ENCODE data around the gene ZNF541. TPM values are rescaled to one million over a fixed set of nuclear protein-coding genes. Genes with fewer than 3 reads are reported as not detected.

ZNF541 gene, protein sequence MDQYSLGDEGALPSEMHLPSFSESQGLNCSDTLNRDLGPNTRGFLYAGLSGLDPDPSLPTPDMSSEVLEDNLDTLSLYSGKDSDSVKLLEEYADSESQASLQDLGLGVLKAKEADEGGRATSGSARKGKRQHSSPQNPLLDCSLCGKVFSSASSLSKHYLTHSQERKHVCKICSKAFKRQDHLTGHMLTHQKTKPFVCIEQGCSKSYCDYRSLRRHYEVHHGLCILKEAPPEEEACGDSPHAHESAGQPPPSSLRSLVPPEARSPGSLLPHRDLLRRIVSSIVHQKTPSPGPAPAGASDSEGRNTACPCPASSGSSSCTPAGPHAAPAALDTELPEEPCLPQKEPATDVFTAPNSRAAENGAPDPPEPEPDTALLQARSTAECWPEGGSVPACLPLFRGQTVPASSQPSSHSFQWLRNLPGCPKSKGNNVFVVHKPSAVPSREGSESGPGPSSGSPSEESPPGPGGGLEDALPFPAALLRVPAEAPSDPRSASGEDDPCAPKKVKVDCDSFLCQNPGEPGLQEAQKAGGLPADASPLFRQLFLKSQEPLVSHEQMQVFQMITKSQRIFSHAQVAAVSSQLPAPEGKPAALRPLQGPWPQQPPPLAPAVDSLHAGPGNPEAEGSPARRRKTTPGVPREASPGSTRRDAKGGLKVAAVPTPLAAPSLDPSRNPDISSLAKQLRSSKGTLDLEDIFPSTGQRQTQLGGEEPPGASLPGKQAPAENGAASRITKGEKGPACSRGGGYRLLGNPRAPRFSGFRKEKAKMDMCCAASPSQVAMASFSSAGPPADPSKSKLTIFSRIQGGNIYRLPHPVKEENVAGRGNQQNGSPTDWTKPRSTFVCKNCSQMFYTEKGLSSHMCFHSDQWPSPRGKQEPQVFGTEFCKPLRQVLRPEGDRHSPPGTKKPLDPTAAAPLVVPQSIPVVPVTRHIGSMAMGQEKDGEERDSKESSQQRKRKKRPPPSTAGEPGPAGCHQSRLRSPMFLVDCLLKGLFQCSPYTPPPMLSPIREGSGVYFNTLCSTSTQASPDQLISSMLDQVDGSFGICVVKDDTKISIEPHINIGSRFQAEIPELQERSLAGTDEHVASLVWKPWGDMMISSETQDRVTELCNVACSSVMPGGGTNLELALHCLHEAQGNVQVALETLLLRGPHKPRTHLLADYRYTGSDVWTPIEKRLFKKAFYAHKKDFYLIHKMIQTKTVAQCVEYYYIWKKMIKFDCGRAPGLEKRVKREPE (N-terminal part only)
- not detected in 2 replicates for total RNA-seq

- FAIRE-seq (no peak), DNase-seq (ENCODE audit: low read depth) (no peak)
- Histone ChIP-seq H3K4me3 (ENCODE audit: low read depth, low read length) (peak within 1 kb of the TSS; percentile 27), H3K36me3 (ENCODE audit: control insufficient read depth, insufficient read depth, low read length) (no peaks in the 10 kb centered on the region), H3K27me3 (ENCODE audit: control insufficient read depth, insufficient read depth, low read length) (no peaks in the 10 kb centered on the region)
- no peak for TF ChIP-seq CTCF (IDR thresholded peaks at IDR 0.05; ENCODE audit: insufficient read depth, low read length, severe bottlenecking)
These were observed at the start of gene ZNF541 for GRCh38 chr19:47573071-47574026. Gene ZNF541, minus strand, starts transcription at chr19:47573148. Its CDS starts 17,292 bp downstream, at chr19:47555856.

GRCh38 chr19:47619763-47620162 is 46.8 kb upstream of the ZNF541 start:
- no peak for TF ChIP-seq CTCF (IDR thresholded peaks at IDR 0.05; ENCODE audit: insufficient read depth, low read length, severe bottlenecking)
- no peaks in the 10 kb centered on the region for H3K27me3 ChIP-seq (ENCODE audit: control insufficient read depth, insufficient read depth, low read length)
- H3K4me3 ChIP-seq (ENCODE audit: low read depth, low read length) = no peak overlapping the region
- DNase-seq (ENCODE audit: low read depth) (no peak), FAIRE-seq (no peak)
- peaks cover 4% of the 10 kb centered on the region for H3K36me3 ChIP-seq (ENCODE audit: control insufficient read depth, insufficient read depth, low read length)

DNA sequence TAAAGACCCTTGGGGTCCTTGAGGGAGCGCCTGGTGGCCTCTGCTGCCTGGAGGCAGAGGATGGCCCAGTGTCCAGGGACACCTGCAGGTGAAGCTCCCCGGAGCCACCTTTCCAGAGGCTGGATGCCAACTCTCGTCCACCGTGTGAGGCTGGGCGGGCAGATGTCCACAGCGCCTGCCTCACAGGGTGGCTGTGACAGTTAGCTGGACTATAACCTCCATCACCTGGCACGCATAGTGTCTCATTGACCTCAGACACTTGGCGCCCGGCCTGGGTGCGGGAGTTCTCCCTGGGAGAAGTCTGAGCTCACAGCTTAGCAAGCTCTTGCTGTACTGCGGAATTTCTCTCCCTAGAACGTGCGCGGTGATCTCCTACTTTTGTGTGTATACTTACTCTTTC is 45.8 kb upstream of the ZNF541 start:
- no peaks in the 10 kb centered on the region for H3K27me3 ChIP-seq (ENCODE audit: control insufficient read depth, insufficient read depth, low read length)
- H3K36me3 ChIP-seq (ENCODE audit: control insufficient read depth, insufficient read depth, low read length) = peaks cover 5% of the 10 kb centered on the region
- FAIRE-seq = no peak
- no peak for DNase-seq (ENCODE audit: low read depth)
- H3K4me3 ChIP-seq (ENCODE audit: low read depth, low read length) = no peak overlapping the region
- TF ChIP-seq CTCF (IDR thresholded peaks at IDR 0.05; ENCODE audit: insufficient read depth, low read length, severe bottlenecking) = no peak

DNA sequence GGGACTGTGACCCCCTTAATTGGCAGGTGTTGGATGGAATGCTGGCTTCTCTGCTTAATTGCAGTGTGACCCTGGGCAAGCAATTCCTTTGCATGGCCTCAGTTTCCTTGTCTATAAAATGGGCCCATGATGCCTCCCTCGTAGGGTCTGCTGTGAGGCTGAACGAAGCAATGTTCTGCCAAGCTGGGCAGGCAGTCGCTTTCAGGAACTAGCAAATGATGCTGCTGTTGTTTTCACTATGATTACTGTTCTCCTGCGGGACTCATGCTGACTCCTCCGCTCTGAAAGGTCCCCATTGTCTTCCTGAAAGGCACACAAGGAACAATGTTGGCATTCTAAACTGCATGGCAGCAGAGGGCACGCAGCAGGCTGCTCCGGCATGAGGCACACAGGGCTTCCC is 42.8 kb upstream of the ZNF541 start:
- H3K4me3 ChIP-seq (ENCODE audit: low read depth, low read length) = no peak overlapping the region
- no peak for DNase-seq (ENCODE audit: low read depth)
- peaks cover 8% of the 10 kb centered on the region for H3K36me3 ChIP-seq (ENCODE audit: control insufficient read depth, insufficient read depth, low read length)
- no peak for TF ChIP-seq CTCF (IDR thresholded peaks at IDR 0.05; ENCODE audit: insufficient read depth, low read length, severe bottlenecking)
- no peaks in the 10 kb centered on the region for H3K27me3 ChIP-seq (ENCODE audit: control insufficient read depth, insufficient read depth, low read length)
- FAIRE-seq = no peak

DNA sequence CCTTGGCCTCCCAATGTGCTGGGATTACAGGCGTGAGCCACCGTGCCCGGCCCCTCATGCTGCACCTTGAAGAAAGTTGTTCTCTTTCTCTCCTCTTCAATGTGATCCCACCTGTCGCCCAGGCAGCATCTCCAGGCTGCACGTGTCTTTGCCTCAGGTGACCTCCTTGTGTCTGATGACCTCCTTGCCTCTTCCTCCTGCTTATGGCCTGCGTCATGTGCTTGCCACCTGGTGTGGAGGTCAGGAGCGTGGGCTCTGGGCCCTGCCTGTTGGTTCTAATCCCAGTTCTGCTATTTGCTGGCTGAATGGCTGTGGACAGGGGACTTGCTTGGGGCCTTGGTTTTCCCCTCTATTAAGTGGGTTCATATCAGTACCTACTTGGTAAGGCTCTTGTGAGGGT is 42.3 kb upstream of the ZNF541 start:
- no peak for TF ChIP-seq CTCF (IDR thresholded peaks at IDR 0.05; ENCODE audit: insufficient read depth, low read length, severe bottlenecking)
- no peaks in the 10 kb centered on the region for H3K27me3 ChIP-seq (ENCODE audit: control insufficient read depth, insufficient read depth, low read length)
- no peak overlapping the region for H3K4me3 ChIP-seq (ENCODE audit: low read depth, low read length)
- DNase-seq (ENCODE audit: low read depth) (no peak), FAIRE-seq (no peak)
- H3K36me3 ChIP-seq (ENCODE audit: control insufficient read depth, insufficient read depth, low read length) = peaks cover 7% of the 10 kb centered on the region

Data from bronchial epithelial cell (primary cell).